ENCODE measurements around the gene MZT2B.
"Not testable (repeated sequence)": the region's sequence is repeated elsewhere in the genome, so short reads cannot be mapped to it uniquely, and the experiment has no call there.

The MZT2B gene

GRCh38 chr2:130180404-130181324 is 1.4 kb upstream of the MZT2B start:
- DNase-seq (ENCODE audit: low read depth): not testable (repeated sequence)

- DNase-seq (ENCODE audit: low read depth): peak; percentile 66
Observed at GRCh38 chr2:130181325-130181879, 660 bp upstream of the MZT2B start, which contains the start of gene SMPD4. Gene SMPD4 (minus strand): TSS chr2:130181602. CDS start chr2:130176592, 5,010 bp downstream.

- DNase-seq (ENCODE audit: low read depth): not testable (repeated sequence)
Observed at GRCh38 chr2:130182826-130183511, 907 bp downstream of the MZT2B start.

GRCh38 chr2:130183512-130184373 is 1.7 kb downstream of the MZT2B start:
- DNase-seq (ENCODE audit: low read depth): no peak

- no peak for DNase-seq (ENCODE audit: low read depth)
Observed at GRCh38 chr2:130185436-130185835, 3.4 kb downstream of the MZT2B start.

GRCh38 chr2:130185896-130186295 is 3.8 kb downstream of the MZT2B start:
- no peak for DNase-seq (ENCODE audit: low read depth)

- no peak for DNase-seq (ENCODE audit: low read depth)
Observed at GRCh38 chr2:130186391-130186790, 4.3 kb downstream of the MZT2B start.

GRCh38 chr2:130187268-130187667 is 5.2 kb downstream of the MZT2B start:
- no peak for DNase-seq (ENCODE audit: low read depth)

GRCh38 chr2:130187859-130188792 is 6.1 kb downstream of the MZT2B start:
- not testable (repeated sequence) for DNase-seq (ENCODE audit: low read depth)

- DNase-seq (ENCODE audit: low read depth): not testable (repeated sequence)
Observed at GRCh38 chr2:130188958-130189357, 6.9 kb downstream of the MZT2B start.

- no peak for DNase-seq (ENCODE audit: low read depth)
Observed at GRCh38 chr2:130190237-130190636, 8.2 kb downstream of the MZT2B start.

GRCh38 chr2:130191319-130191718 is 9.3 kb downstream of the MZT2B start:
- not testable (repeated sequence) for DNase-seq (ENCODE audit: low read depth)

- not testable (repeated sequence) for DNase-seq (ENCODE audit: low read depth)
Observed at GRCh38 chr2:130192451-130192850, 10.4 kb downstream of the MZT2B start.

GRCh38 chr2:130193824-130194223 is 11.8 kb downstream of the MZT2B start:
- DNase-seq (ENCODE audit: low read depth): not testable (repeated sequence)

GRCh38 chr2:130195089-130195635 is 13.1 kb downstream of the MZT2B start:
- not testable (repeated sequence) for DNase-seq (ENCODE audit: low read depth)

GRCh38 chr2:130196052-130196451 is 14.0 kb downstream of the MZT2B start:
- DNase-seq (ENCODE audit: low read depth): not testable (repeated sequence)

GRCh38 chr2:130198343-130198742 is 16.3 kb downstream of the MZT2B start, which contains the start of gene TUBA3E:
Gene TUBA3E (minus strand): TSS chr2:130198439. CDS start chr2:130198360, 79 bp downstream.
- DNase-seq (ENCODE audit: low read depth): no peak

- DNase-seq (ENCODE audit: low read depth): not testable (repeated sequence)
Observed at GRCh38 chr2:130202518-130202917, 20.5 kb downstream of the MZT2B start.

- DNase-seq (ENCODE audit: low read depth): not testable (repeated sequence)
Observed at GRCh38 chr2:130203150-130203549, 21.1 kb downstream of the MZT2B start.

GRCh38 chr2:130207051-130207450 is 25.0 kb downstream of the MZT2B start:
- not testable (repeated sequence) for DNase-seq (ENCODE audit: low read depth)
